NCI-H82 (cell line): Measurements from ENCODE around the gene INSC.

ENCODE experiments used
- DNase-seq: peaks from one replicate; lab custom pipeline; 2025; lab: John Stamatoyannopoulos, UW

The INSC gene

DNA sequence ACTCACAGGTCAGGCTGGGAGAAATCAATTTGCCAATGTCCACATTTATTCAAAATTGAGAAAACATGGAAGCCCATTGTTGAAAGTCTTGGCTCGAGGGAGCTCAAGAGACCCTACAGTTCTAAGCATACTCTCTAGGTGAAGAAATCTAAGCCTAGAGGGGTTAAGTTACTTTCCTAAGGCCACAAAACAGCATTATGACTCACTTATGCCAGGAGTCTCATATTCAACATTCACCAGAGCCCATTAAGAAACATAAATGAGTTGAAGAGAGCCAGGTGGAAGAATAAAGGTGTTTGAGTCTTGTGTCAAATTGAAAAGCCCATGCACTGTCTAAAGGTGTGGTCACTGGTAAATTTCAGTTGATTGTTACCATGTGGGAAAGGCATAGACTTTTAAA lies 108.1 kb downstream of the INSC start:
- no peak for DNase-seq

DNA sequence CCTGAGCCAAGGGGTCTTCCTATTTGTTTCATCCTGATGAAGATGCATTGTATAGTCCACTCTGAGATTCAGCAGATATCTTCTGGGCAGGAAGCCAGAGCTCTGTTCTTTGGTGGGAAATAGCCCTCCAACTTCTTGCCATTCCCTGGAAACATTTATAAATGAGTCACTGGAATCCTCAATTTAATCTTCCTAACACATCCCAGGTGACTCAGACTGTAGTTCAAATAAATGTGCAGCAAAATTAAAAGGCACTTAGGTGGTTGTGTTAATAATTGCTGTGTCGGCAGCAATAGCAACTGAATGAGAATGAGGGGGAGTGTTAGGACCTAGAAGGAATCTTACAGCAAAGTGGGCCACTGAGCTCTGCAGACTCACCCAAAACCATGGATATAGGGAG lies 108.6 kb downstream of the INSC start:
- no peak for DNase-seq

DNA sequence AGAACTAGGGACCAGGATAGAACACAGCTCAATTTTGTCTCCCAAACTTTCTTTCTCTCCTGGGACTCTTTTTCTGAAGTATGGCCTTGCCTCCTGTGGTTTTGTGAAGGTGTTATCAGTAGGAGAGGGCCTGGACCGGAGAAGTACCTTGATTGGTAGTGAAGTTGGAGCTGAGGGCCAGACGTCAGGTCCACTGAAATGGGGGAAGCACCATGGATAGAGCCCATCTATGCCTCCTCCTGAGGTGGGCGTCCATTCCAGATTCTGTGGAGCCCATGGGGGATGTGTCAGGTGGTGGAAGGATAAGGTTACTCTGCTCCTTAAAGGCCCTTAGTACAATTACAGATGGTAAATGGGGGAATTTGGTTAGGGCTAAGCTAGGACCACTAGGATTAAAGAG lies 109.7 kb downstream of the INSC start:
- DNase-seq, result peak; percentile 4

DNA sequence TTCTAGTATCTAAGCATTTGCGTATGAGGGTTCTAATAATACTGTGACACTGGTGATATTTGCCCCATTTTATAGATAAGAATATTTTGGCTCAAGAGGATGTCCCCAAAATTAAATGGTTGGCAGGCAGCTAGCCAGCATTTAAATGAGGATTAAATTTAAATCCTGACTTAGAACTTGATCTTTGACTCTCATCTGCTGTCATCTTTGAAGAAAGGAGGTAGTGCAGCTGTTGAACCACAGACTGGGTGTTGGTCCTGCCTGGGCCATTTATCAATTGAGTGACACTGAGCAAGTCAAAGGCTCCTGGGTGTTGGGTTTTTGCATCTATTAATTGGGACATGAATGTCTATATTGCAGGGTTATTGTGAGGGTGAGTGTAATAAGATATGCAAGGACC lies 112.3 kb downstream of the INSC start:
- peak; percentile 59 for DNase-seq

DNA sequence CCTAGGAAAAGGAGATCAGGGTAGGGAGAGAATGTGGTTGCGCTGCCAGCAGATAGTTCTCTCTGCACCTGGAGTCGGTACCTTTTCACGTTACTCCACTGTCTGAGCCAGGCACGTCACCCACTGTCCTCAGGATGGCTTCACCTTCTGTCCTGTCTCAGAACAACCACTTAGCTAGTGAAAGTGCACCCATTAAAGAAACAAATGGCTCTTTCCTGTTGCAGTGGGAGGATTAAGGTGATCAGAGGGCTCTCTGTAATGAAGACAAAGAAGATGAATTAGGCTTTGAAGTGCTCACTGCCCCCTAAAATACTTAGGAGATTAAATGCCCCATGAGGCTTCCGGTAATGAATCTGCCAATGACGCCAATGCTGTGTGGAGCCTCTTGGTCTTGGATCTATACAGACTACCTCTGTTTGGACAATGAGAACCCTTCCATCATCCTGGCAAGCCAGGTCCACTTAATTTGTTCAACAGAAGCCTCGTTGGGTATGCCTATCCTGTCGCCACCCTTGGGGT lies 113.7 kb downstream of the INSC start:
- DNase-seq, result peak; percentile 71

DNA sequence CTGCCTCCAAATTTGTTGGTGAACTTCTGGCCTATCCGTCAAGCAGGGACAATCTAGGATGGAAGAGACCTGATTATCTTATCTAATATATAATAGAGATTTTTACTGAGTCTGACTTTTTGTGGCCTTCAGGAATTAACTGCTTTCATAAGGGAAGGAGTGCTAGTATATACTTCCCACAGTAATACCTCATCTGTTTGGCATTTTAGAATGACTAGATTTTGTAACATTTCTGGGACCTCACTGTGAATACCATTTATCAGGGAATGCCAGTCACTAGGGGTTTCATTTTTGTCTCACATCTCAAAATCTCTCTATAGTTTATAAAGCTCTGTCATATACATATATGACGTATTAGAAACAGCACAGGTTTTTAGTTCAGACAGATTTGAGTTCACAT lies 114.3 kb downstream of the INSC start:
- no peak for DNase-seq

DNA sequence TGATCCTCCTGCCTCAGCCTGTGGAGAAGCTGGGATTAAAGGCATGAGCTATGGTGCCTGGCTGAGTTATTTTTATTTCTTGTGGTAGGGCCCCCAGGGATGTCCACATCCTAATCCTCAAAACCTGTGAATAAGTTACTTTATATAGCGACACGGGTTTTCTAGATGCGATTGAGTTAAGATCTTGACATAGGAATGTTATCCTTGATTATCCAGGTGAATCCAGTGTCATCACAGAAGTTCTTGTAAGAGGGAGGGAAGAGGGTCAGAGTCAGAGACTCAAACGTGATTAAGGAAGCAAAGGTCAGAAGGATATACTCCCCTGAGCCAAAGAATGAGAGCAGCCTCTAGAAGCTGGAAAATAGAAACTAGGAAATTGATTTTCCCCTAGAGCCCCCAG lies 117.8 kb downstream of the INSC start:
- no peak for DNase-seq

DNA sequence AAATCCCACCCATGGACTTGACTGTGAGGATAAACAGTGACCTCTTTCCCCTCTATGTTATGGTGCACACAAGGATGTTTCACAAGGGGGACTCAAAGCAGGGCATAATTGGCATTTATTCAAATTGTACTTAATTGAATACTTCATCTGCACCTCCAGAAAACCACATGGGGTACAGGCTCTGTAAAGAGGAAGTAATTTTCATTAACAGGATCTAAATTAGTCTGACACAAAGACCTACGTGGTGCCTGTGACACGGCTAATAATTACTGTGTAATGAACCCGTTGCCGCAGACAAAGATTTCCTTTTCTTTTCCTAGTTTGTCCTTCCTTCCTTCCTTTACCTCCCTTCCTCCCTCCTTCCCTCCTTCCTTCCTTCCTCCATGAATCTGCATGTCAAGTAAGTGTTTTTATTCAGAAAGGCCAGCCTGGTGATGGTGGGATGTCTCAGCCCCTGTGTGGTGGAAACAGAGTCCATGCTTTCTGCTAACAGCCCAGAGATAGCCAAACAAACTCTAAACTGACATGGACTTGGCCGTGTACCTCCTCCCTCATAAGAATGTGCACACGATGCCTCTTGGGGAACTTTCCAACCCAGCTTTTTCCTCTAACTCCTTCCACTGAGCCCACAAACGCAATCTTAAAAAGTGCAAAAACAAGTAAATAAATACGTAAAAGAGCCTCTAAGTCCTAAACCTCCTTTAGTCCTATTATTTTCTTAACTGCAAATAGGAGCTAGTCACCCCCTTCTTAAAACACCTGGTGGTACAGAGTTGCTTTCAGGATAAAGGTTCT lies 118.8 kb downstream of the INSC start:
- no peak for DNase-seq

DNA sequence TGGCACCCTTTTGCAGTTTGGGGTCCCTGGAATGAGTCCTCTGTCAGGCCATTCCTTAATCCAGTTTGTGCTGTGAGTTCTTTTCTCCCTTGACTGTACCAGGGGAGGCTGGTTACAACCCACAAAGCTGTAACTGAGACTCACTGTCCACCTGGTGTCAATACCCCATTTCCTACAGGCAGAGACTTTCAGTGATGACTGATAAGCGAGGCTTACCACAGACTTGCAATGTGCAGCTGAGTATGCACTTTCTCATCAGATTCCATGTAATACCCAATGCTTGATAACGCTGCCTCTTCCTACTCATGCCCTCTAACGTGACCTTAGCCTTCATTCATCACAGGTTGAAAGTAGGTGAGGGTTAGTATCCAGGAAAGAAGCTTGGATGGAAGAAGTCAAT lies 120.1 kb downstream of the INSC start:
- no peak for DNase-seq

DNA sequence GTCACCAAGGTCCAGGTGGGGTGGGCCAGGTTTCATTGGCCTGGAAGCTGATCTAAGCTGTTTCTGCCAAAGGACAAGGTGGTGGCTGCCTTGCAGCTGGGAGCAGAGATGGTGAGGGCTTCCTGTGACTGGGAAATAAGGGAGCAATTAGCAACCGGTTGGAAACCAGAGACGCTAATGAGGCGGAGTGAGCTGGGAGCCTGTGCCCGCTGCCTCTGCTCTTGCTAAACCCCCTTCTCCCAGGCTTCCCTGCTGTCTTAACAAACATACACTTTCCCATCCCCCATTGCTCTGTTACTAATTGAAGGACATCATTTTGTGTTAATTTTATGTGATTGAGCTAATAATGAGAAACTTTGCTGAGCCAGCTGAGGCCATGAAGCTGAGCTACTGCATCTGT lies 121.8 kb downstream of the INSC start:
- no peak for DNase-seq

DNA sequence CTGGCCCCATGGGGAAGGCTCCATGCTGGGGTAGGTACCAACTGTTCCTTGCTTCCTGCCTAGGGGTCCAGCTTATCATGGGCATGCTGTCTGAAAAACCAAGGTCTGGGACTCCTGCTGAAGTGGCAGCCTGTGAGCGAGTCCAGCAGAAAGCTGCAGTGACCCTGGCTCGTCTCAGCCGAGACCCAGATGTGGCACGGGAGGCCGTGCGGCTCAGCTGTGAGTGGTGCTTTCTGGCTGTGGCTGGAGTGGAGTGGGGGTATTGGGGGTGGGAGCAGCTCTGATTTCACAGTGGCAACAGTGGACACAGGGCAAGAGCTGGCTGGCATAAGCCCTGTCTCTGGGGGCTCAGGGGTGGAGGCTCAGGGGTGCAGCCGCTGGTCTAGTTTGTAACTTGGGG lies 124.1 kb downstream of the INSC start:
- DNase-seq, result no peak

DNA sequence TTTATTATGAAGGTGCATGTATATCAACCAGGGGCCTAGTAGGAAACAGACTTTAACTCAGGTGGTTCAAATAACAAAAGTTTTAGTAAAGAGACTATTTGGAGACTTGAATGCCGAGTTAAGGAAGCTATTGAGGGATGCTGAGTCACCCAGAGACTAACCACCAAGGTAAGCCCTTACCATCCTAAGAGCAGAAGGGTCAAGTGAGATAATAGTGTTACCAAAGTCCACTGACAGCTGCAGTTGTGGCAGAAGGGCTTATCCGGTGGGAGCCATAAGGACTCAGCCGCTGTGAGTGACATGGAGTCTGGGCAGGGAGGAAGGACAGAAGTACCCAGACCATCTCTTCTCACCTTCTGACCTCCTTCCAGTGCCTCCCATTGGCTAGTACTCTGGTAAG lies 134.0 kb downstream of the INSC start:
- peak; percentile 80 for DNase-seq

DNA sequence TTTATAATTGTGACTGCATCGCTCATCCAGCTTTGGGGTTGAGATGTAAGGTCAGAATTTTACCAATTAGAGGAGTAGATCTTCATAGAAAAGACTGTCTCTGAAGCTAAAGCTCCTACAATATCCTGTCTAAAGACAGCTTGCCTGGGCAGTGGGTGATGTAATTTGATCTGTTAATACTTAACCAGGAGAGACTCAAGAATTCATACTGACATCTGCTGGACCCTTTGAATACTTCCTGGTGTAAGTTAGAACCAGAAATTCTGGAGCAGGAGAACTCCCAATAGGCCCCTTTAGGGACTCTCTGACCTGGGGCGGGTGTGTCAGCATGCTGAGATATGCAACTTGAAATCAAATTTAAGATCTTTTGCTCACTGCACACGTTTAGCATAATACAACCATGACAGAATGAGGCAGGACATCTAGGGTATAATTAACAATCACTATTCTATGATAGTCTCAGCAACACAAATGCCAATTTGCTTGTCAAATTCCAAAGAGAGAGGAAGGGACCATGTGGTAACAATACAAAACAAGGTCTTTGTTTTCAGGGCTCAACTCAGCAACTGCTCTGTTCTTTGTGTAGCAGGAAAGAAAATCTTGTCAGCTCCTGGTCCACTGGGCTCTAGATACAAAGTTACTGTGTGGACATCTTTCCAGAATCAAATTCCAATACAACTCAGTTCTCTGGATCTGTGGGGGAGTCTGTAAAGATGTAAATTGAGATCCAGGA lies 143.9 kb downstream of the INSC start:
- DNase-seq, result peak; percentile 84

DNA sequence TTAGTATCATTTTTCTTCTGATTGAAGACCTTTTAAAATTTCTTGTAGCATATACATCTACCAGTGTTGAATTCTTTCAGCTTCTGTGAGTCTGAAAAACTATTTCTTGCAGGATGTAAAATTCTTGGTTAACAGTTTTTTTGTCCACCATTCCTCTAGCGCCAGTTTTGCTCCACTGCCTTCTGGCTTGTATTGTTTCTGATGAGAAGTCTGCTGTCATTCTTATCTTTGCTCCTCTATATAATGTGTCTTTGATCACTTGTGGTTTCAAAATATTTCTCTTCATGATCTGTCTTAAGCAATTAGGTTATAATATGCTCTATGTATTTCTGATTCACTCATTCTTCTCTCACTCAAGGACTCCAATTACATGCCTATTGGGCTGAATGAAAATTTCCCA lies 152.3 kb downstream of the INSC start:
- DNase-seq, result no peak

DNA sequence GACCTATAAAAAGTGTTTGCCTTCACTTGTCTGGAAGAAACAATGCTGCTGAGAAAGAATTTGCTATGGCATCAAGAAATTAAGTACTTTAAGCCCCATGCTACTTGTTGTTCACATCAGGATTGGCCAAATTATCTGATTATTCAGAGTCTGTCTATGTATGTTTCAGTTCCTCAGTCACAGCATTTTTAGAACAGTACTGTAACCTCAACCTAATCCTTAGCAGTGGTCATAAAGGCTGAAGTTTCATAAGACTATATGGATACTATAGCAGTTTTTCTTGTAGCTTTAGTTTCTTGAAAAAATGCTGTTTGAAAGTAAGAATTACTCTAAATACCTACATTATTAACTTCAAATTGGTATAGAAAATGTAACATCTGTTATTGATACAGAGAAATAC lies 153.9 kb downstream of the INSC start:
- no peak for DNase-seq

DNA sequence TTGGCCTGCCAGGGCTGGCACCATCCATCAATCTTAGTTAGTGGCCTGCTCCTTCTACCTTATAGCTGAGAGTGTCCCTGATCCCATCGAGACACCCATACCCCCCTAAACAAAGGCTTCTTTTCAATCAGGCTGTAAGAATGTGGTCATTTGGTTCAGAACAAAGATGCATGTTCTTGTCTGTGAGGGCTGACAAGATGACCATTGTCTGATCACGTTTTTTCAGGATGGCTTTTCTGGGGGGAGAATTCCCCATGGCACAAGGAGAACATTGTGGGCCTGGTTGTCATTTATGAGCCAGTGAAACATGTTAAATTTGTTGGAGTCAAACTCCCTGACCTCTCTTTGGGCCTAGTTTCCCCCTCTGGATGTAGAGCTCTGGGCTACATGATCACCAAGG lies 160.4 kb downstream of the INSC start:
- no peak for DNase-seq

DNA sequence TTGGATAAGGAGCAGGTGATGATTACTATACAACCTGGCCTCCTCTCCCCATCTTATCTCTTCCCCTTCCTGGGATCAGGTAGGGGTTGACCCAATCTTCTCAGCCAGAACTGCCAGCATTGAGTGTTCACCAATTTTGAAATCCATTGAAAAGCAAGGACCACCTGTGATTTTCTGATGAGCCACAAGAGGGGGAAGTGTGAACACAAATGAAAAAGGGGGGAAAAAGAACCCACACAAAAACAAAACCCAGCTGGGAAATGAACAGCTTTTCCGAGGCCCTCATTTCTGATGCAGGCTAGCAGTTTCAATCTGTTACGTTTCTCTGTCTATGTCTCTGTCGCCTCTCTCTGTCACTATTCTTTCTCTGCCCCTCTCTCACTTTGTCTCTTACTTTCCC lies 161.9 kb downstream of the INSC start:
- DNase-seq, result peak; percentile 42

DNA sequence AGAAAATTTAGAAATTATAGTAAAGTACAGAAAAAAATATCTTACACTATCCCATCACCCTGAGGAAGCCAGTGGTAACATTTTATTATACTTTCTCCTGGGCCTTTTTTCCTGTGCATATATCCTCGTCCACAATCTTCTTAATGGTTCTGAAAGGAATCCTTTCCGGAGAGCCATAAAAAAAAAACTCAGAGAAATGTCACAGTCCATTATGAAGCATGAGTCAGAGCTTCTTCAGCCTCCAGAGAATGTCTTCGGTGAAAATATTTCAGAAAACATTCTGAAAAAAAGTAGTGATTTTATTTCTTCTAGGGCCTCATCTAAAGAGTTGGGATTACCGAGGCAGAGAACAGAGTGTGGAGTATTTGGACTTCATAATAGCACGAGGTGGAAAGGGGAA lies 163.4 kb downstream of the INSC start:
- no peak for DNase-seq

DNA sequence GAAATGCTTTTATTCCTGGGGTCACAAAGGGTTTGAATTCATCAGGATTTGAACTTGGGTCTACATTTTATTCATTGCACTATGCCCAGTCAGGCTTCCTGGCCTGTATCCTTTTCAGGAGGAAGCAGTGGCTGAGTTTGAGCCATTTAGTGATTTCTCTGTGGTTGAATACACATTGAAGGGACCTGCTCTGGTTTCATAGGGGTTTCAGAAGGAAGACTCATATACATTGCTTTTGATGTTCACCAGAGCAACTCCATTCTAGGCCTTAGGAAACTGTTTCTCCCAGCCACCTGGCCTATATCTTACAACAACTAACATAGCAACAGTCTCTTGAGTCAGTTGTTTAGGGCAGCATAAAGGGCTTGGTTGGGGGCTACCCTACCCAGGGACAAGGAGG lies 165.7 kb downstream of the INSC start:
- DNase-seq, result no peak

DNA sequence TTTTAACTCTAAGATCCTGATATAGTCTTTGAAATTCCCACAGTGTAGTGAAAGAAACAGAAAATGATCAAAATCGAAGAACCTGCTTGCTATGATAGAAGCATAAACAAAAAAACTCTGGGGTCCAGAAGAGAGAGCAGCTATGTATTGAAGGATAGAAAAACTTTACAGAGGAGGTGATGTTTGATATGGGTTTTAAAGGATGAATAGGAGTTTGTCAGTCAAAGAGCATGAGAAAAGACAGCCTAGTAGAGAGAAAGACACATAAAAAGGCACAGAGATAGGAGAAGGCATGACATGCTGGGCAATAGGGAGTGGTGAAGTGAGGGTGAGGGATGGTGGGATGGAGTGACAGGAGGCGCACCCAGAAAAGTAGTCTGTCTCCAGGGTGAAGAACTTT lies 168.0 kb downstream of the INSC start:
- no peak for DNase-seq

DNA sequence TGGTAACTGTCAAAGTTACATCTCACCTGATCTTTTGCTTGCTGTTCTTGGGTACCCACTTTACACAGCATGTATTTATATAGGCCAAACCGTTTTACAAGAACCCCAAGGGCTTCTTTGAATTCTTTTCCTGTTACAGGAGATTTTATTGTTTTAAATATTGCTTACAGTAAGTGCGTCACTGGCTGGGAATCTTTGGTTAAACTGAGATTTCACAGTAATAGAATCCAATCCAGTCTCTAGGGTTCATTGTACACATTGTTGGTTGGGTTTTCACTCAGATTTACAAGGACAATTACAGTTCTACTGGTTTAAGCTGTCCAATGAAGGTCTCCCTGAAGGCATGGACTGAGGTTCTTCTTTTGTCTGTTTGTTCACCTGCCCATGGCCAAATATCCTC lies 171.7 kb downstream of the INSC start:
- DNase-seq, result no peak

DNA sequence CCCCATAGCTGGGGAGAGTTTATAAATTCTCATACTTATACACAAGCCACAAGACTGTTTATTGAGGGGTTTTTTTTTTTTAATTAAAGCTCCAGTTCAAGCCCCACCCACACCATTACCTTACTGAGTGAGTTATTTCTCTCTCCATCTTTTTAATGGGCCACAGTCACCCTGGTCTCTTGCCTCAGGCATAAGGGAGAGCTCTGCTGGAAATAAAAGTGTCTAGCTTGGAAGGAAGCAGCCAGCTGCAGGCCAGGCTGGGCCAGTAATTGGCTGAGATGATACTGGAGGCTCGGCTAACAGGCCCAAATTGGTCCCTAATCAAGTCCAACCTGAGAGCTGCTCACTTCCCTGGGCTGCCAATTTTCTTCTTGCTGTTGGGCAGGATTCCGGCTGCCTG lies 174.1 kb downstream of the INSC start:
- no peak for DNase-seq

DNA sequence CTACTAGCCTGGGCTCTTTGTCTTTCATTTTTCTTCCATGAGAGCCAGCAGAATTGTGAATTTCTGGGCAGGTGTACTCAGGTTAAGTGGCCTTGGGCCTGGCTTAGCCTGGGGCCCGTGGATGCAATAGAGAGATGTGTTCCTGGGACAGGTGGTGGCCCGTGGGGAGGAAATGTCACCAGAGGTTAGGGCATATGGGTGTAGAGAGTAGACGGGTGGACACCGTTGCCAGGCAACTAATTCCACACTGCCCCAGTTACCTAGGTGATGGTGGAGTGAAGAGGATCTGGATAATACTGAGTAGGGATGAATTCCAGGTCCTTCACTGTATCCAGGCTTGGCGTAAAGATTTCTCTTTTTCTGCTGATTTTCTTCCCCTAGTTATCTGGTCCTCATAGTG lies 175.0 kb downstream of the INSC start:
- peak; percentile 52 for DNase-seq

DNA sequence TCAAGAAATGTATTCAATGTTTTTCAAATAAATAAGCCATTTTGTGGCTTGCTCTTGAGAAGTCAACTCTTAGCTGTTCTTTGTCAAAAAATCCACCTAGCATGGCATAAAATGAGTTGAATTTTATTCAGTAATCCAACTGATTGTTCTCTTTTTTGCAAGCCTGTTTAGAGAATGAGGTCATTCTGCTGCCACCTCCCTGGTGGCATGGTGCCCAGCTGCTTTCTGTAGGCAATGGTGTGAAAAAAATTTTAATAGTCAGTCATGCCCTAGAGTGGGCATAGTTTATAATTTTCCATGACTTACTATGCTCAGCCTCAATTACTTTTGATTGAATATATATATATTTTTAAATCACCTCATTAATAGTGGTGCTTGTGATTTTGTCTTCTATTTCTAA lies 177.2 kb downstream of the INSC start:
- no peak for DNase-seq
